Left lung (tissue), 10 donors: Measurements from ENCODE around the gene ST7. TPM values are rescaled to one million over a fixed set of nuclear protein-coding genes. Genes with fewer than 3 reads are reported as not detected.

Experiments
- ATAC-seq: fragments of 200-7000 bp; cut with Tn5 transposase; one replicate; pipeline ENCODE4 v1.9.1; 2020; ENCODE audit warnings: moderate library complexity
- DNase-seq, 4 donors: peaks; one replicate each; pipeline ENCODE4 v3.0.0-alpha.2; 2013 to 2020
- H3K27ac ChIP-seq, 2 donors: fragments of 200-600 bp; sonication (generic) in 1 of 2; one replicate each; pipeline versions ENCODE4 v1.5.0 to v1.8.0; 2020 to 2021
- H3K27me3 ChIP-seq, 2 donors: fragments of 200-600 bp; sonication (generic) in 1 of 2; one replicate each; pipeline versions ENCODE4 v1.5.0 to v1.8.0; 2020 to 2021
- H3K36me3 ChIP-seq, 2 donors: fragments of 200-600 bp; sonication (generic) in 1 of 2; one replicate each; pipeline versions ENCODE4 v1.5.0 to v1.8.0; 2020 to 2021
- H3K4me1 ChIP-seq, 2 donors: fragments of 200-600 bp; one replicate each; pipeline ENCODE4 v1.8.0; 2021
- H3K4me3 ChIP-seq, 2 donors: fragments of 200-600 bp; sonication (generic) in 1 of 2; one replicate each; pipeline versions ENCODE4 v1.5.0 to v1.8.0; 2020 to 2021; ENCODE audit warnings: mild to moderate bottlenecking in 1 of 2
- H3K9me3 ChIP-seq, 2 donors: fragments of 200-600 bp; sonication (generic) in 1 of 2; one replicate each; pipeline versions ENCODE4 v1.5.0 to v1.8.0; 2020 to 2021
- CTCF ChIP-seq, 2 donors: fragments of 200-600 bp; sonication (generic) in 1 of 2; IDR thresholded peaks; one replicate each; pipeline versions ENCODE4 v1.5.0 to v1.8.0; 2021; ENCODE audit warnings: antibody characterized with exemption in 2 of 2
- intact Hi-C, 2 donors: fragments of 100-400 bp; cut with DNase I; formaldehyde crosslinking; loops; one replicate each; pipeline versions ENCODE4 v1.11.2 to v1.14.2; 2022
- polyA plus RNA-seq, 6 donors: library from polyadenylated mRNA; unstranded; fragments of 120-200 nt; gene quantifications; one replicate each; pipeline ENCODE4 v1.2.1, GENCODE V29; 2013; ENCODE audit not compliant: insufficient read length in 6 of 6
- total RNA-seq, 2 donors: library from RNA; stranded (reverse); fragmentation: NEBNext Ultra II Directional; extraction: Animal tissue kit (Norgen Biotek cat#: 25700); gene quantifications; one replicate each; pipeline ENCODE4 v1.2.1, GENCODE V29; 2021
- donor health status: DM: no; HTN: yes; CAD: no.
- donor health status: DM: no; HTN: no; CAD: no.

The ST7 gene
- total and polyA plus RNA-seq, 8 donors: 36.3 to 60.6 (median 48.4) TPM

DNA sequence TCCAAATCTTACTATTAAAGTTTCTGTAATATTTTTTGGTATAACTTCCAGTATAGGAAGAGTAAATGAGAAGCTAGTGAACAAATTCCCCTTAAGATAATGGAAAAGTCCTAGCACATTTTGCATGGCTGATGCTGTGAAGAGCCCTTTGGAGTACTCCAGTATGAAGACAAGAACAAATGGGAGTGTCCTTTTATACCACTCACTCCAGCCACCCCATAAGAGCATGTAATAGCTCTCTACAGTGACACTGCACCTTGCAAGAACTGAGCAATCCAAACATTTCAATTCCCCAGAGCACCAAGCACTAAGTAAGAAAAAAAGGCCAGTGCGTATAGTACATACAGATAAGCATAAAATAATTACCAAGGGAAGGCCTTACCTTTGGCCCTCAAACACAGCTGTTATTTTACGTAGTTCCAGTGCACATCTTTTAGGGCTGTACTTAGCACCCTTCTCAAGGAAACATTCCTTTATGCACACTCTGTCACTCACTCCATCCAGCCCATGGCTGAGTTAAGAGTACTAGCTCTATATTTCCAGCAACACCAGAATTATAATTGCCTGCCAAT, 135.4 kb downstream of the ST7 start:
- no peaks in the 10 kb centered on the region for H3K36me3 ChIP-seq
- no peaks in the 10 kb centered on the region for H3K9me3 ChIP-seq
- DNase-seq (no peak), ATAC-seq (peak; percentile 84)
- H3K27me3 ChIP-seq: no peaks in the 10 kb centered on the region
- intact Hi-C loops: no loop called here
- TF ChIP-seq CTCF (IDR thresholded peaks at IDR 0.05): no peak
- no peak overlapping the region for H3K27ac ChIP-seq
- no peak overlapping the region for H3K4me3 ChIP-seq
- H3K4me1 ChIP-seq: peaks cover 10 to 38% of the 10 kb centered on the region in 2 donors

DNA sequence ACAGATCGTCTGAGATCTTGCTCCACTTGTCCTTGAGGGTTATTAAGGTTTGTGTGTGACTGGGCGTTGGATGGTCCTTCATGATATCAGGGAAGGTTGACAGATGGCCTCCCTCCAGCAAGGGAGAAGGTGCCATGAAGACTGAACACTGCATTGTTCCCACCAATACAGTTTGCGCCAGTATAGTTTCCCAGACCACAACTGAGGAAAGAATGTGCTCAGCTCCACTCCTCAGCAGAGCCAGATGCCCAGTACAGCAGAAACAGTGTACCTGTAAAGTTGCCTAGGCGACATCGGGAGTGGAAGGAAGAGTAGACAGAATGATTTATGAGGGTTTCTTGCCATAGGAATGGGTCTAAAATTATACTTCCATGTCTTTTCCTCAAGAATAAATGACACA, 137.5 kb downstream of the ST7 start:
- H3K27ac ChIP-seq: peak overlapping the region in 1 of 2 donors; percentile 42
- no peak for DNase-seq
- peaks cover 10 to 29% of the 10 kb centered on the region in 2 donors for H3K4me1 ChIP-seq
- no peak overlapping the region for H3K4me3 ChIP-seq
- H3K27me3 ChIP-seq: no peaks in the 10 kb centered on the region
- no peaks in the 10 kb centered on the region for H3K36me3 ChIP-seq
- peak; percentile 56 for ATAC-seq
- intact Hi-C loops: no loop called here
- TF ChIP-seq CTCF (IDR thresholded peaks at IDR 0.05): no peak
- no peaks in the 10 kb centered on the region for H3K9me3 ChIP-seq

- intact Hi-C loops: no loop called here
- peaks cover 10 to 26% of the 10 kb centered on the region in 2 donors for H3K4me1 ChIP-seq
- no peak for TF ChIP-seq CTCF (IDR thresholded peaks at IDR 0.05)
- no peak overlapping the region for H3K4me3 ChIP-seq
- H3K27me3 ChIP-seq: no peaks in the 10 kb centered on the region
- ATAC-seq (no peak), DNase-seq (no peak)
- H3K36me3 ChIP-seq: no peaks in the 10 kb centered on the region
- H3K27ac ChIP-seq: no peak overlapping the region
- no peaks in the 10 kb centered on the region for H3K9me3 ChIP-seq
Measured at GRCh38 chr7:117091721-117092120, 138.4 kb downstream of the ST7 start.

DNA sequence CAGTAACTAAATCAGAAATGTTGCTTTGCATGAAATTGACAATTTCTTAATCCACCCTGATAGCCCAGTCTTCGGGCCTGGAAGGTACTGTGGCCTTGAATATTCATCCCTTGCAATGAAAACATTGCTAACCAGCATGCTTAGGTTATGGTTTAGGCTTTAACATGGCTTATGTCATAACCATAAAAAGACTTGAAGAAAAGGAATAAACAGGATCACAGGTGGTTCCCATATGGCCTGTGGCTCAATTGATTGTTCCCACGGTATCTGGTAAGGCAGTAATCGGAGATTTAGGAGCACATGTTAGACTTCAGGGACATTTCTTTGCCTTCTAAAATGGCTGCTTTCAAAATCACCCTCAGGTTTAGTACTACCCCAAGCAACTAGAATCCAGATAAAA, 139.5 kb downstream of the ST7 start:
- intact Hi-C loops: no loop called here
- no peak for ATAC-seq
- Histone ChIP-seq H3K4me1 (peaks cover 5 to 16% of the 10 kb centered on the region in 2 donors), H3K9me3 (no peaks in the 10 kb centered on the region), H3K4me3 (no peak overlapping the region), H3K27me3 (no peaks in the 10 kb centered on the region), H3K27ac (no peak overlapping the region), H3K36me3 (no peaks in the 10 kb centered on the region)
- no peak for DNase-seq
- TF ChIP-seq CTCF (IDR thresholded peaks at IDR 0.05): no peak

DNA sequence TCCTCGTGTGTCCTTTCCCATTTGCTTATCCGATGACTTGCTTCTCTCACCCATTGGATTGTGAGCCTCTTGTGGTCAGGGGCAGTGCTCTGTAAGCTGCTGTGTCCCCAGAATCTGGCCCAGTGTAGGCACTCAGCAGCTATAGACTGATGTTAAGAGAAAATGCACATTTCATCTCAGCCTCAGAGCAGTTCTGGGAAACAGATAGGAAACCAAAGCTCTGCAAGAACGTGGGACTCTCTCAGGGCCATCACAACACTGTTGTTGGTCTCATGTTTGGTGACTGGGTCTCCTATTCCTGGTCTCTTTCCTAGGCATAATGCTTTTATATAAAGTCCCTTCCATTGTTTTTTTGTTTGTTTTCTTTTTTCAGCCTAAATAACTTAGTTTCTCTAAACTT, 141.2 kb downstream of the ST7 start:
- H3K4me1 ChIP-seq: peaks cover 0 to 7% of the 10 kb centered on the region in 2 donors
- intact Hi-C loops: no loop called here
- TF ChIP-seq CTCF (IDR thresholded peaks at IDR 0.05): no peak
- H3K27ac ChIP-seq: no peak overlapping the region
- no peak for ATAC-seq
- H3K36me3 ChIP-seq: no peaks in the 10 kb centered on the region
- H3K9me3 ChIP-seq: no peaks in the 10 kb centered on the region
- H3K27me3 ChIP-seq: no peaks in the 10 kb centered on the region
- DNase-seq: no peak
- H3K4me3 ChIP-seq: no peak overlapping the region
